Measurements from ENCODE around the gene DNAJB2. TPM values are rescaled to one million over a fixed set of nuclear protein-coding genes. Genes with fewer than 3 reads are reported as not detected.

The DNAJB2 gene
- total RNA-seq, 4 donors from 2014 or later, result 58.6 to 76.5 (median 71.8) TPM

GRCh38 chr2:219247678-219248642 is 31.2 kb upstream of the DNAJB2 start:
- peak overlapping the region in 1 of 4 donors; percentile 24 for H3K4me3 ChIP-seq
- H3K9me3 ChIP-seq, result no peaks in the 10 kb centered on the region
- DNase-seq (no peak), ATAC-seq (no peak)
- H3K4me1 ChIP-seq, result peaks cover 66 to 73% of the 10 kb centered on the region in 2 donors
- peak overlapping the region; percentile 91 to 99 (median 96) for H3K27ac ChIP-seq
- intact Hi-C loops (cut with DNase I; ENCODE audit: low total_unique reads) (loop anchor here (5.0 kb wide), 1 partner anchor 349 kb away; the partner anchor contains the start of gene STK11IP), in situ Hi-C loops (cut with MboI; ENCODE audit: low sequenced_read_pairs in 4 of 4) (no loop called here)
- no peak for TF ChIP-seq POLR2A (IDR thresholded peaks at IDR 0.05)
- TF ChIP-seq CTCF (IDR thresholded peaks at IDR 0.05 in 4 of 5, conservative IDR thresholded peaks at IDR 0.05 in 1 of 5), result no peak
- peaks cover 0 to 33% of the 10 kb centered on the region in 2 donors for H3K36me3 ChIP-seq
- no peaks in the 10 kb centered on the region for H3K27me3 ChIP-seq

DNA sequence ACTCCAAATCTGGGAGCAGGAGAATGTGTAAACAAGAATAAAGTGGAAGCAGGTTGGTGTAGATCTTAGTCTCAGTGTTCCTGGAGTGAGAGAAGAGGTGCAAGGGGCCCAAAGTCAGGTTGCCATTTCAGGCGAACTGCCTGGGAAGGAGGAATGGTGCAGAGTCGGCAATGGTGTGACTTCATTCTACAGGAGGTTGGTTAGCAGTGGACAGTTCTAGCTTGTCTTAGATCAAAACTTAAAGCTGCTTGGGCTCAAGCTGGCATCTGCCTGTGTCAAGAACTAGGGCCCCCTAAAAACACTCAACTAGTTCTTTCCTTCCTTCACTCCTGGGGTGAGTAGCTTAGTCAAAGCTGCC is 30.3 kb upstream of the DNAJB2 start:
- Histone ChIP-seq H3K4me3 (peak overlapping the region in 3 of 4 donors; percentile 7 to 37 (median 24)), H3K36me3 (peaks cover 0 to 33% of the 10 kb centered on the region in 2 donors), H3K27ac (peak overlapping the region; percentile 91 to 99 (median 96)), H3K9me3 (no peaks in the 10 kb centered on the region), H3K27me3 (no peaks in the 10 kb centered on the region), H3K4me1 (peaks cover 66 to 79% of the 10 kb centered on the region in 2 donors)
- ATAC-seq (no peak), DNase-seq (no peak)
- in situ Hi-C loops (cut with MboI; ENCODE audit: low sequenced_read_pairs in 4 of 4) (no loop called here), intact Hi-C loops (cut with DNase I; ENCODE audit: low total_unique reads) (loop anchor here (5.0 kb wide), 1 partner anchor 348 kb away; the partner anchor contains the start of gene STK11IP)
- no peak for TF ChIP-seq POLR2A (IDR thresholded peaks at IDR 0.05)
- no peak for TF ChIP-seq CTCF (IDR thresholded peaks at IDR 0.05 in 4 of 5, conservative IDR thresholded peaks at IDR 0.05 in 1 of 5)

DNA sequence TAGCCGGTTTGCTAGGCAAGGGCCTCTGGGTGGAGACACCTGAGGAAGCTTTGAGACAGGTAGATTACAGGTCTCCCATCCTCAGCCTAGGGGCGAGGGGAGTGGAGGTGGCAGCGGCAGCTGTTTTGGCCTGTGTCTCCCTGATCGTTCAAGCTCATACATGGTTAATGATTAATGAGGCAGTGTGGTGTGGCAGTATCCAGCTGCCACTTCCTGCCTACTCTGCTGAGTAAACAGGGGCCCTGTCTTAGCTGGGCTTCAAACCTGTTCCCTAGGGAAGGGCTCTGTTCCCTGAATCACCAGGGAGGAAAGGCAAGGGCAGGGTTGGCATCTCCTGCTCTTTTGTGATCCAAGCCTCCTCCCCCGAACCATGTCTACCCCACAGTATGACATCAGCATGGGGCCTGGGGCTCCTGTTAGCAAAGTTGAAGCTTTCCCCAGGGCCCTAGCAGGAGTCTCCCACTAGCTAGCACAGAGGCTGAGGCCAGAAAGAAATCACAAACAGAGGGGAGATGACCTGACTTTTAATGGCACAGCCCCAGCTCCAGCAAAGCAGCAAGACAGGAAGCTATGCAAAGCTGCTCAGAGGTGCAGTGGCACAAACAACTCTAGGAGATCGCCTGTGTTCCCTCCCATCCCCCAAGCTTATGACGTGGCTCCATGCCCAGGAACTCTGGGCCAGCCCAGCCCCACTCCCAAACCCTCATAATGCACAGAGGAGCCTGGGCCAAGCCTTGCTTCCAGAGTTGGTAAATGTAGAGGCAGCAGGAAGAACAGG is 29.8 kb upstream of the DNAJB2 start:
- in situ Hi-C loops (cut with MboI; ENCODE audit: low sequenced_read_pairs in 4 of 4), result no loop called here
- DNase-seq, result peak; percentile 69 to 77
- Histone ChIP-seq H3K27me3 (no peaks in the 10 kb centered on the region), H3K4me3 (peak overlapping the region; percentile 8 to 37 (median 30)), H3K27ac (peak overlapping the region; percentile 91 to 99 (median 96)), H3K36me3 (peaks cover 0 to 33% of the 10 kb centered on the region in 2 donors), H3K4me1 (peaks cover 65 to 82% of the 10 kb centered on the region in 2 donors), H3K9me3 (no peaks in the 10 kb centered on the region)
- intact Hi-C loops (cut with DNase I; ENCODE audit: low total_unique reads), result loop anchor here (5.0 kb wide), 1 partner anchor 348 kb away; the partner anchor contains the start of gene STK11IP
- no peak for TF ChIP-seq POLR2A (IDR thresholded peaks at IDR 0.05)
- TF ChIP-seq CTCF (IDR thresholded peaks at IDR 0.05 in 4 of 5, conservative IDR thresholded peaks at IDR 0.05 in 1 of 5), result no peak
- peak; percentile 3 to 18 for ATAC-seq

- Histone ChIP-seq H3K4me1 (peaks cover 59 to 82% of the 10 kb centered on the region in 2 donors), H3K9me3 (no peaks in the 10 kb centered on the region), H3K27me3 (no peaks in the 10 kb centered on the region), H3K4me3 (peak overlapping the region; percentile 8 to 37 (median 30)), H3K36me3 (peaks cover 0 to 33% of the 10 kb centered on the region in 2 donors), H3K27ac (peak overlapping the region; percentile 91 to 99 (median 96))
- DNase-seq (no peak), ATAC-seq (no peak)
- in situ Hi-C loops (cut with MboI; ENCODE audit: low sequenced_read_pairs in 4 of 4) (no loop called here), intact Hi-C loops (cut with DNase I; ENCODE audit: low total_unique reads) (loop anchor here (5.0 kb wide), 1 partner anchor 253 kb away; no protein-coding TSS in a partner anchor)
- no peak for TF ChIP-seq CTCF (IDR thresholded peaks at IDR 0.05 in 4 of 5, conservative IDR thresholded peaks at IDR 0.05 in 1 of 5)
- TF ChIP-seq POLR2A (IDR thresholded peaks at IDR 0.05), result no peak
Measured at GRCh38 chr2:219250049-219250781, 29.0 kb upstream of the DNAJB2 start.
